Measurements from ENCODE around the gene KIF26A.
"Not testable (repeated sequence)": the region's sequence is repeated elsewhere in the genome, so short reads cannot be mapped to it uniquely, and the experiment has no call there.

The KIF26A gene

DNA sequence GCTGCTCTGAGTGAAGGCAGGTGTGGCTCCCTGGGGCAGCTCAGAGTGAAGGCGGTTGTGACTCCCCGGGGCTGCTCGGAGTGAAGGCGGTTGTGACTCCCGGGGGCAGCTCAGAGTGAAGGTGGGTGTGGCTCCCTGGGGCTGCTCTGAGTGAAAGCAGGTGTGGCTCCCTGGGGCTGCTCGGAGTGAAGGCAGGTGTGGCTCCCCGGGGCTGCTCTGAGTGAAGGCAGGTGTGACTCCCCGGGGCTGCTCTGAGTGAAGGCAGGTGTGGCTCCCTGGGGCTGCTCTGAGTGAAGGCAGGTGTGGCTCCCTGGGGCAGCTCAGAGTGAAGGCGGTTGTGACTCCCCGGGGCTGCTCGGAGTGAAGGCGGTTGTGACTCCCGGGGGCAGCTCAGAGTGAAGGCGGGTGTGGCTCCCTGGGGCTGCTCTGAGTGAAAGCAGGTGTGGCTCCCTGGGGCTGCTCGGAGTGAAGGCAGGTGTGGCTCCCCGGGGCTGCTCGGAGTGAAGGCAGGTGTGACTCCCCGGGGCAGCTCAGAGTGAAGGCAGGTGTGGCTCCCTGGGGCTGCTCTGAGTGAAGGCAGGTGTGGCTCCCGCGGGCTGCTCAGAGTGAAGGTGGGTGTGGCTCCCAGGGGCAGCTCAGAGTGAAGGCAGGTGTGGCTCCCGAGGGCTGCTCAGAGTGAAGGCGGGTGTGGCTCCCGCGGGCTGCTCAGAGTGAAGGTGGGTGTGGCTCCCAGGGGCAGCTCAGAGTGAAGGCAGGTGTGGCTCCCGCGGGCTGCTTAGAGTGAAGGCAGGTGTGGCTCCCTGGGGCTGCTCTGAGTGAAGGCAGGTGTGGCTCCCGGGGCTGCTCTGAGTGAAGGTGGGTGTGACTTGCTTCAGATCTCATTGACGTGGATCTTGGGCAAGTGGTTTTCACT is 87.1 kb downstream of the KIF26A start:
- not testable (repeated sequence) for DNase-seq

DNA sequence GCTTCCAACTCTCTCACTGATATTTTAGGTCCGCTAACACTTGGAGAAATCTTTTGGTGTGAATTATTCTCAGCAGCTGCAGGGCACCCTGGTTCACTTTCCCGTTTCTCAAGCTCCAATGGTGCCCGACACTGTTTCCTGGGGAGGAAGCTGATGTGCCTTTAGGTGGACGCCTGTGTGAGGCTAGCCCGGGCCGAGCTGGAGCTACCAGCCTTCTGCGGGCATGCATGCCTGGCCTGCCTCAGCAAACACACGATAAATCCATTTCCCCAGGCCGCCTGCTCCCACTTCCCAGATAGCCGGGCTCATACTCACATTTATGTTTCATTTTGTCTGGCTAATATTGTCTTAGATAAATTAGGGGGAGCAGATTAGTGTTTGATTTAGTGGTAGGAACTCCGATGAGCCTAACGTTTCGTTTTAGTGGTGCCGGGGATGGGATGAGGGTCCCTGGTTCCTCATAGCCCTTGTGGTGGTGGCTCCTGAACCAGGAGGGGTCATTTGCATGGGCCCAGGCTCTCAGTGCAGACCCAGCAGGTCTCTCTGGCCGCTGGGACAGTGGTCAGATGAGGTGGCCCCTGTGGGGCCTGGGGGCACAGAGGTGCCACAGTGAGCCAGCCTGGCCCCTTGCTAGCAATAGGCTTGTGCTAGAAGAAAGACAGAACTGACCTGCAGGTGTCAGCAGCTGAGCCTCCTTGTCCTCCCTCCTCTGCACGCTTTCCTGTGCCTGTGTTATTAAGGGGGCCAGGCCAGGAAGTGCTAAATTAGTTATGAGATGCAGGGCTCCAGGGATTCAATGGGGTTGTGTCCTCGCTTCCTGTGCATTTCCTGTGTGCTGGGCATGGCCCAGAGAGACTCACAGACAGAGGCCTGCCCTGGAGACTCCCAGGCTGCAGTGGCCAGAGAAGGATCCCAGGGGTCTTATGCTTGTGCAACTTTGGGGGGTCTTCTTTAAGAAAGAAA is 88.3 kb downstream of the KIF26A start:
- no peak for DNase-seq

DNA sequence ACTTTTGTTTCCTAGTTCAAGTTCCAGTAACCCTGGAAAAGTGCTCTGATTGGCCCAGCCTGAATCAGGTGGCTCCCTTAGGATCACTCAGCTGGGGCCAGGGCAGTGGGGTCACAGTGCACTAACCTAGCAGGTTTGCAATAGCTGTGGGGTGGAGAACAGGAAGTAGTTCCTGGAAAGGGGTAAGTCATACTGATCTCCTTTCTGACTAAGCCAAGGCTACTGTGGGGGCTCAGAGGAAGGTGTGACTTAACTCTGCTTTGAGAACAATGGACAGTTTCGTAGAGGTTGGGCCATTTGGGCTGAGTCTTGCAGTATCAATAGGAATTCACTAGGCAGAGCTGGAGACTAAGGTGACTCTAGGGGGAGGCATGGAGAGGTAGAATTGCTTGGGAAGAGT is 89.4 kb downstream of the KIF26A start:
- no peak for DNase-seq

DNA sequence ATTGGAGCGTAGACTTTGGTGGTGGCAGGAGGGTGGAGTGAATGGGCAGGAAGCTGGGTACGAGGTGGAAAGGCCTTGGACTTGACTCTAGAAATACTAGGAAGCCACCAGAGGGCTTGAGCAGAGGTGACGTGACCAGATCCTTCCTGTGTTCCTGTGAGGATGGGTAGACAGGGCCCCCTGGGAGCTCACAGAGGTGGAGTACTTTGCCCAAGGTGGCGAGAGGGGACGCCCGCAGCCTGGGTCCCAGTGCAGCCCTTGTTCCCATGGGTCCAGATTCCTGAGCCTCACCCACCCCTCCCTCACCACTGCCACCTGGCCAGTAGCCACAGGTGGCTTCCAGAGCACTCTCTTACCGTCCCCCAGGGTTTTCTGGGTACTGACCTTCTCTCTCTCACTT is 89.8 kb downstream of the KIF26A start:
- DNase-seq: no peak

DNA sequence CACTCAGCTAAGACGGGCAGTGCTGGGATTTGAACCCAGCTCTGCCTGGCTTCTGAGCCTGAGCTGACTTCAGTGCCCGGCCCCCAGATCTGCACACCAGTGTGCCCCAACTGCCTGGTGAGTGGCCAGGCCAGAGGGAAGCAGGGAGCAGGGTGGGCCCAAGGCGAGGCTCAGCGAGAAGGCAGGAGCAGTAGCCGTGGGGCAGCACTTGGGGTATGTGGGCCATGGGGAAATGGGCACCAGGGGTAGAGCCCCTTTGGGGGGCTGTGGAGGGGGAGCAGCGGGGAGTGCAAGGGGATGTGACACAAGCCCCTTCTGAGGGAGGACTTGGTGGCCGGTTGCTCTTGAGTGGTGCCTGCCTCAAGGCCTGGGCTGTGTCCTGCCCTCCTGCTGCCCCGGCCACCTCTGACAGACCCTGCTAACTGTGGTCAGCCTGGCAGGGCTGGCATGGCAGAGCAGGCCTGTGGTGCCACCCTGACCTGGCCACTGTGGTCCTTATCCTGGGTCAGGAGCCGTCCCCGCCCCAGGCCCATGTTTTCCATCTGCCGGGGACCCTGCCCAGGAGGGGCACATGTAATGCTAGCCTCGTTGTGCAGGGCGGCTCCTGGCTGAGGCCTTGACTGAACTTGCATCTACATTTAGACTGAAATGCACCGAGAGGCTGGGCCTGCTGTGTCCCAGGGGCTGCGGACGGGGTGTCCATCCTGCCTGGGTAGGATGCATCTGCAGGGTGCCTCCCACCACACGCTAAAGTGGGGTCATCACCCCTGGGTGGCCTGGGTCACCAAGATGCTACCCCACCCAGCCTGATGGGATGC is 90.5 kb downstream of the KIF26A start:
- DNase-seq: no peak

DNA sequence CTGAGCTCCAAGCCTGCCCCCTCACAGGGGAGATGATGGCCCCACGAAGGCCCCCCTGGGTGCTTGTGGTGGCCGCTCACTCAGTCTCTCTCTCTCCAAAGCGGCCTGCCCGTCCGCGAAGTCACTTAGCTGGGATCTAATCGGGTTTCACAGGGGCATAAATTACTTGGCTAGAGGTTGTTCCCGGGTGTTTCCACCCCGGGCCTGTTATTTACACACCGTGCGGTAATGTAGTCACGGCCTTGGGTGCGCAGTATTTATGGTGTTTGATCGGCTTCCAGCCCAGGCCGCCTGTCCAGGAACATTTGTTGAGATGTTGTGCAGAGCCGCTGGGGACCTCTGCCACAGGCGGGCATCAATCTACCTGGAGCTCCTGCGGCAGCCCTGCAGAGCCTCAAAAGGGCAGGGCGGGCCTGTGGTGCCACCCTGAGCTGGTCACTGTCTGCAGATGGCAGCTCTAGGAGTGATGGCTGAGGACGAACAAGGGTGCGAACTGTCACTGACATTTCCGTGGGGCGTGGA is 91.2 kb downstream of the KIF26A start:
- DNase-seq: no peak

DNA sequence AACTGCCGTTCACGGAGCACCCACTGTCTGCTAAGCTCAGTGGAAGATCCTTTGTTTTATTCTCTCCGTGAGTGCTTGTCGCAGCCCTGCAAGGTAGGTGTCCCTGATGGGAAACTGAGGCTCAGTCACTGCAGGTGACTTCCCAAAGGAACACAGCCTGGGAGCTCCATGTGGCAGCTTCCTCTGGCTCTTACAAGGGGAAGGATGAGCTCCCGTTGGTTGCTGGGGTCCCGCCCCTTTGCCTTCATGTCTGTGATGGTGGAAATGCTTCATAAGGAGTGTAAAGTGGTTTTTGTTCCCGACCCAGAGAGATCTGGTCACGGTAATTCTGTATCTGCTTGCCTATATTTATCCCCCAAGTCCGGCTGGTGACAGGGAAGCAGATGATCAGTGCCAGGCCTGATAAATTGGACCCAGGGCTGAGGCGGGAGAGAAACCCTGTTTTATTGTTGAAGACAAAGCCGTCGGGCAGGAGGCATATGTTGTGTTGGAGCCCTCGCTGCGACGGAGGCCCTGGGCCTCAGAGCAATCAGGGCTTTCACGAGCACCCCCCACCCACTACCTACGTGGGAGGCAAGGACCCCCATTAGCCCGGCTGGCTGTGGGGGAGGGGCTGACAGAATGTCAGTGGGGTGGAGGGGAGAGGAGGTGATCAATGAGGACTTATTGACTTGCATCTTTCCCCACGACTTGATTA is 91.9 kb downstream of the KIF26A start:
- DNase-seq: no peak
